GM12878 (cell line): ENCODE results near the gene GALK1. TPM values are rescaled to one million over a fixed set of nuclear protein-coding genes. Genes with fewer than 3 reads are reported as not detected.

Experiments used
- CHD1 ChIP-seq: IDR thresholded peaks from 2 replicates; pipeline ENCODE4 v1.6.1; 2012; ENCODE audit warnings: low read depth, low read length, improper control_type of control experiment
- EED ChIP-seq: sonication (generic); IDR thresholded peaks from 2 replicates; pipeline ENCODE4 v1.6.1; 2016; ENCODE audit warnings: antibody characterized with exemption, low read depth
- MAX ChIP-seq: IDR thresholded peaks from 2 replicates; pipeline ENCODE4 v1.6.1; 2012; ENCODE audit warnings: low read depth, low read length, improper control_type of control experiment
- NBN ChIP-seq: fragments of 450-650 bp; IDR thresholded peaks from 2 replicates; pipeline ENCODE4 v1.6.1; 2016
- PAX5 ChIP-seq: IDR thresholded peaks from 2 replicates; pipeline ENCODE4 v1.6.1; 2011; ENCODE audit warnings: low read depth, low read length, borderline replicate concordance
- SMAD1 ChIP-seq: fragments of 450-650 bp; IDR thresholded peaks from 2 replicates; pipeline ENCODE4 v1.6.1; 2018; ENCODE audit warnings: mild to moderate bottlenecking, low read depth; ENCODE audit not compliant: partially characterized antibody
- USF2 ChIP-seq: IDR thresholded peaks from 2 replicates; pipeline ENCODE4 v1.6.1; 2011; ENCODE audit warnings: low read depth, low read length, improper control_type of control experiment, borderline replicate concordance
- ZNF592 ChIP-seq: fragments of 450-650 bp; IDR thresholded peaks from 2 replicates; pipeline ENCODE4 v1.6.1; 2017; ENCODE audit warnings: mild to moderate bottlenecking, moderate library complexity
- polyA plus RNA-seq, 11 experiments: library from polyadenylated mRNA; depleted of rRNA in 4 of 11; unstranded in 6 of 11; stranded (reverse) in 5 of 11; fragments of >200 nt; fragmentation: Nextera tagmentation in 4 of 11; fragmentation: Illumina TruSeq in 1 of 11; extraction: Ambion mirVana in 4 of 11; extraction: Trizol in 1 of 11; gene quantifications; 1 replicate in 1 of 11; 2 replicates in 10 of 11; pipeline versions ENCODE4 v1.2.1 to v1.2.3, GENCODE V29; 2011 to 2016; ENCODE audit warnings: inconsistent platforms in 2 of 11, missing spikeins in 2 of 11, low read depth in 1 of 11
- total RNA-seq, 4 experiments: library from RNA; depleted of rRNA in 3 of 4; stranded (reverse); fragments of >200 nt in 3 of 4; fragmentation: Illumina TruSeq in 1 of 4; extraction: Trizol in 1 of 4; gene quantifications; 2 replicates each; pipeline versions ENCODE4 v1.2.1 to v1.2.3, GENCODE V29; 2013 to 2021
- TF ChIP-seq, protein P1 (sequence below): fragments of 450-650 bp; IDR thresholded peaks from 2 replicates; pipeline ENCODE4 v1.6.1; 2017; ENCODE audit warnings: mild to moderate bottlenecking
- TF ChIP-seq, protein P2 (sequence below): fragments of 450-650 bp; IDR thresholded peaks from 2 replicates; pipeline ENCODE4 v1.6.1; 2017; ENCODE audit warnings: mild to moderate bottlenecking, moderate library complexity
- TF ChIP-seq, protein P3 (sequence below): fragments of 450-650 bp; formaldehyde crosslinking; IDR thresholded peaks from 2 replicates; pipeline ENCODE4 v1.4.0; 2020; ENCODE audit warnings: mild to moderate bottlenecking, moderate library complexity

GALK1 gene
- total and polyA plus RNA-seq, 10 of the 15 experiments (the other 5 are each of a cell fraction or from before 2014, with no cell fraction given) = 0.21 to 43.8 (median 21.4) TPM

GRCh38 chr17:75785016-75785890 is 20.3 kb upstream of the GALK1 start (continued):
- TF ChIP-seq, protein P1, sequence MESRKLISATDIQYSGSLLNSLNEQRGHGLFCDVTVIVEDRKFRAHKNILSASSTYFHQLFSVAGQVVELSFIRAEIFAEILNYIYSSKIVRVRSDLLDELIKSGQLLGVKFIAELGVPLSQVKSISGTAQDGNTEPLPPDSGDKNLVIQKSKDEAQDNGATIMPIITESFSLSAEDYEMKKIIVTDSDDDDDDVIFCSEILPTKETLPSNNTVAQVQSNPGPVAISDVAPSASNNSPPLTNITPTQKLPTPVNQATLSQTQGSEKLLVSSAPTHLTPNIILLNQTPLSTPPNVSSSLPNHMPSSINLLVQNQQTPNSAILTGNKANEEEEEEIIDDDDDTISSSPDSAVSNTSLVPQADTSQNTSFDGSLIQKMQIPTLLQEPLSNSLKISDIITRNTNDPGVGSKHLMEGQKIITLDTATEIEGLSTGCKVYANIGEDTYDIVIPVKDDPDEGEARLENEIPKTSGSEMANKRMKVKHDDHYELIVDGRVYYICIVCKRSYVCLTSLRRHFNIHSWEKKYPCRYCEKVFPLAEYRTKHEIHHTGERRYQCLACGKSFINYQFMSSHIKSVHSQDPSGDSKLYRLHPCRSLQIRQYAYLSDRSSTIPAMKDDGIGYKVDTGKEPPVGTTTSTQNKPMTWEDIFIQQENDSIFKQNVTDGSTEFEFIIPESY = no peak
- peak; percentile 83 for TF ChIP-seq ZNF592
- TF ChIP-seq EED = 0 out of 2 replicates have a peak, but pooled peaks have one; percentile 4
- TF ChIP-seq CHD1 = peak; percentile 89; the same call in 1 of the 2 replicates
- TF ChIP-seq, protein P2, sequence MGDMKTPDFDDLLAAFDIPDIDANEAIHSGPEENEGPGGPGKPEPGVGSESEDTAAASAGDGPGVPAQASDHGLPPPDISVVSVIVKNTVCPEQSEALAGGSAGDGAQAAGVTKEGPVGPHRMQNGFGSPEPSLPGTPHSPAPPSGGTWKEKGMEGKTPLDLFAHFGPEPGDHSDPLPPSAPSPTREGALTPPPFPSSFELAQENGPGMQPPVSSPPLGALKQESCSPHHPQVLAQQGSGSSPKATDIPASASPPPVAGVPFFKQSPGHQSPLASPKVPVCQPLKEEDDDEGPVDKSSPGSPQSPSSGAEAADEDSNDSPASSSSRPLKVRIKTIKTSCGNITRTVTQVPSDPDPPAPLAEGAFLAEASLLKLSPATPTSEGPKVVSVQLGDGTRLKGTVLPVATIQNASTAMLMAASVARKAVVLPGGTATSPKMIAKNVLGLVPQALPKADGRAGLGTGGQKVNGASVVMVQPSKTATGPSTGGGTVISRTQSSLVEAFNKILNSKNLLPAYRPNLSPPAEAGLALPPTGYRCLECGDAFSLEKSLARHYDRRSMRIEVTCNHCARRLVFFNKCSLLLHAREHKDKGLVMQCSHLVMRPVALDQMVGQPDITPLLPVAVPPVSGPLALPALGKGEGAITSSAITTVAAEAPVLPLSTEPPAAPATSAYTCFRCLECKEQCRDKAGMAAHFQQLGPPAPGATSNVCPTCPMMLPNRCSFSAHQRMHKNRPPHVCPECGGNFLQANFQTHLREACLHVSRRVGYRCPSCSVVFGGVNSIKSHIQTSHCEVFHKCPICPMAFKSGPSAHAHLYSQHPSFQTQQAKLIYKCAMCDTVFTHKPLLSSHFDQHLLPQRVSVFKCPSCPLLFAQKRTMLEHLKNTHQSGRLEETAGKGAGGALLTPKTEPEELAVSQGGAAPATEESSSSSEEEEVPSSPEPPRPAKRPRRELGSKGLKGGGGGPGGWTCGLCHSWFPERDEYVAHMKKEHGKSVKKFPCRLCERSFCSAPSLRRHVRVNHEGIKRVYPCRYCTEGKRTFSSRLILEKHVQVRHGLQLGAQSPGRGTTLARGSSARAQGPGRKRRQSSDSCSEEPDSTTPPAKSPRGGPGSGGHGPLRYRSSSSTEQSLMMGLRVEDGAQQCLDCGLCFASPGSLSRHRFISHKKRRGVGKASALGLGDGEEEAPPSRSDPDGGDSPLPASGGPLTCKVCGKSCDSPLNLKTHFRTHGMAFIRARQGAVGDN = peak; percentile 96
- peak; percentile 27; the same call in 1 of the 2 replicates for TF ChIP-seq PAX5
- TF ChIP-seq SMAD1 = peak; percentile 93
- peak; percentile 9 for TF ChIP-seq MAX
- peak; percentile 18; the same call in 1 of the 2 replicates for TF ChIP-seq USF2
- TF ChIP-seq, protein P3, sequence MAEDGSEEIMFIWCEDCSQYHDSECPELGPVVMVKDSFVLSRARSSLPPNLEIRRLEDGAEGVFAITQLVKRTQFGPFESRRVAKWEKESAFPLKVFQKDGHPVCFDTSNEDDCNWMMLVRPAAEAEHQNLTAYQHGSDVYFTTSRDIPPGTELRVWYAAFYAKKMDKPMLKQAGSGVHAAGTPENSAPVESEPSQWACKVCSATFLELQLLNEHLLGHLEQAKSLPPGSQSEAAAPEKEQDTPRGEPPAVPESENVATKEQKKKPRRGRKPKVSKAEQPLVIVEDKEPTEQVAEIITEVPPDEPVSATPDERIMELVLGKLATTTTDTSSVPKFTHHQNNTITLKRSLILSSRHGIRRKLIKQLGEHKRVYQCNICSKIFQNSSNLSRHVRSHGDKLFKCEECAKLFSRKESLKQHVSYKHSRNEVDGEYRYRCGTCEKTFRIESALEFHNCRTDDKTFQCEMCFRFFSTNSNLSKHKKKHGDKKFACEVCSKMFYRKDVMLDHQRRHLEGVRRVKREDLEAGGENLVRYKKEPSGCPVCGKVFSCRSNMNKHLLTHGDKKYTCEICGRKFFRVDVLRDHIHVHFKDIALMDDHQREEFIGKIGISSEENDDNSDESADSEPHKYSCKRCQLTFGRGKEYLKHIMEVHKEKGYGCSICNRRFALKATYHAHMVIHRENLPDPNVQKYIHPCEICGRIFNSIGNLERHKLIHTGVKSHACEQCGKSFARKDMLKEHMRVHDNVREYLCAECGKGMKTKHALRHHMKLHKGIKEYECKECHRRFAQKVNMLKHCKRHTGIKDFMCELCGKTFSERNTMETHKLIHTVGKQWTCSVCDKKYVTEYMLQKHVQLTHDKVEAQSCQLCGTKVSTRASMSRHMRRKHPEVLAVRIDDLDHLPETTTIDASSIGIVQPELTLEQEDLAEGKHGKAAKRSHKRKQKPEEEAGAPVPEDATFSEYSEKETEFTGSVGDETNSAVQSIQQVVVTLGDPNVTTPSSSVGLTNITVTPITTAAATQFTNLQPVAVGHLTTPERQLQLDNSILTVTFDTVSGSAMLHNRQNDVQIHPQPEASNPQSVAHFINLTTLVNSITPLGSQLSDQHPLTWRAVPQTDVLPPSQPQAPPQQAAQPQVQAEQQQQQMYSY (CRISPR knock-in tag) = 0 out of 2 replicates have a peak, but pooled peaks have one; percentile 50
- TF ChIP-seq NBN = peak; percentile 81; the same call in 1 of the 2 replicates
